PC-3 (cell line): ENCODE results near the gene C21orf91. TPM values are rescaled to one million over a fixed set of nuclear protein-coding genes. Genes with fewer than 3 reads are reported as not detected.

Experiments
- ATAC-seq: fragments of 200-7000 bp; cut with Tn5 transposase; 2 replicates; pipeline ENCODE4 v1.9.1; 2020; ENCODE audit warnings: mild to moderate bottlenecking, moderate library complexity
- BruUV-seq: library from RNA; stranded (reverse); fragments of 400-500 nt; replicated peaks from 2 replicates; lab custom pipeline; 2021; lab: Mats Ljungman, UMichigan
- CTCF ChIA-PET: fragments of 300-600 bp; sonication (Branson Sonifier 250); formaldehyde crosslinking; loops from one replicate; lab custom pipeline; 2022; ENCODE audit warnings: antibody characterized with exemption; lab: Charles Lee
- POLR2A ChIA-PET: fragments of 300-600 bp; sonication (Branson Sonifier 250); formaldehyde crosslinking; loops from one replicate; lab custom pipeline; 2022; ENCODE audit warnings: antibody characterized with exemption; ENCODE audit not compliant: unreplicated experiment; lab: Charles Lee
- DNase-seq: peaks from one replicate; pipeline ENCODE4 v3.0.0-alpha.2; 2015
- H2AFZ ChIP-seq: fragments of 300-600 bp; sonication (generic); 2 replicates; pipeline ENCODE4 v1.6.0; 2016; ENCODE audit warnings: antibody characterized with exemption, low read length
- H3F3A ChIP-seq: fragments of 300-600 bp; sonication (generic); one replicate; pipeline ENCODE4 v1.6.0; 2017; ENCODE audit warnings: antibody characterized with exemption, low read length, control low read depth, mild to moderate bottlenecking; ENCODE audit not compliant: unreplicated experiment
- H3K27ac ChIP-seq: fragments of 300-600 bp; sonication (generic); 2 replicates; pipeline ENCODE4 v1.5.1; 2016; ENCODE audit warnings: mild to moderate bottlenecking, low read length
- H3K27me3 ChIP-seq: fragments of 300-600 bp; sonication (generic); 2 replicates; pipeline ENCODE4 v1.6.1; 2016; ENCODE audit warnings: low read length, mixed read lengths
- H3K36me3 ChIP-seq: fragments of 300-600 bp; sonication (generic); 2 replicates; pipeline ENCODE4 v1.6.1; 2016; ENCODE audit warnings: low read depth, mixed run types, low read length, mixed read lengths
- H3K4me1 ChIP-seq: fragments of 300-600 bp; sonication (generic); 2 replicates; pipeline ENCODE4 v1.5.1; 2016; ENCODE audit warnings: low read length; ENCODE audit not compliant: insufficient read depth
- H3K4me2 ChIP-seq: fragments of 300-600 bp; sonication (generic); 2 replicates; pipeline ENCODE4 v1.6.0; 2016; ENCODE audit warnings: low read length
- H3K4me3 ChIP-seq: fragments of 300-600 bp; sonication (generic); 2 replicates; pipeline ENCODE4 v1.5.1; 2016; ENCODE audit warnings: mild to moderate bottlenecking, low read length, mixed read lengths
- H3K79me2 ChIP-seq: fragments of 300-600 bp; sonication (generic); 2 replicates; pipeline ENCODE4 v1.6.1; 2017; ENCODE audit warnings: low read length, mixed read lengths
- H3K9ac ChIP-seq: fragments of 300-600 bp; sonication (generic); 2 replicates; pipeline ENCODE4 v1.6.0; 2016; ENCODE audit warnings: mild to moderate bottlenecking, low read length
- H3K9me2 ChIP-seq: fragments of 300-600 bp; sonication (generic); replicated peaks from 2 replicates; pipeline ENCODE4 v1.6.1; 2016; ENCODE audit warnings: mixed run types, low read length, mixed read lengths
- H3K9me3 ChIP-seq: fragments of 300-600 bp; sonication (generic); 2 replicates; pipeline ENCODE4 v1.6.1; 2016; ENCODE audit warnings: low read length, mixed read lengths
- H4K20me1 ChIP-seq: fragments of 300-600 bp; sonication (generic); 2 replicates; pipeline ENCODE4 v1.6.1; 2016; ENCODE audit warnings: low read length, mixed read lengths
- EZH2 ChIP-seq: fragments of 300-600 bp; sonication (generic); IDR thresholded peaks from one replicate; pipeline ENCODE4 v1.6.1; 2017; ENCODE audit warnings: antibody characterized with exemption, mild to moderate bottlenecking, low read length; ENCODE audit not compliant: unreplicated experiment
- EZH2phosphoT487 ChIP-seq: fragments of 300-600 bp; sonication (generic); IDR thresholded peaks from 2 replicates; pipeline ENCODE4 v1.6.1; 2018; ENCODE audit warnings: mild to moderate bottlenecking, antibody characterized with exemption, low read length, borderline replicate concordance
- intact Hi-C: fragments of 100-400 bp; cut with micrococcal nuclease; formaldehyde crosslinking; loops from 2 replicates; pipeline ENCODE4 v1.9.0; 2023
- total RNA-seq: library from RNA; depleted of rRNA; stranded (reverse); fragments of >200 nt; gene quantifications from 2 replicates; pipeline ENCODE4 v1.2.3, GENCODE V29; 2014
- TF ChIP-seq, protein P1 (sequence below): fragments of 300-600 bp; sonication (generic); conservative IDR thresholded peaks from 2 replicates; pipeline ENCODE4 v1.5.1; 2017; ENCODE audit warnings: antibody characterized with exemption, low read depth, mild to moderate bottlenecking, low read length

C21orf91 gene
- total RNA-seq, 1 experiment from 2014 or later = 7.7 TPM

DNA sequence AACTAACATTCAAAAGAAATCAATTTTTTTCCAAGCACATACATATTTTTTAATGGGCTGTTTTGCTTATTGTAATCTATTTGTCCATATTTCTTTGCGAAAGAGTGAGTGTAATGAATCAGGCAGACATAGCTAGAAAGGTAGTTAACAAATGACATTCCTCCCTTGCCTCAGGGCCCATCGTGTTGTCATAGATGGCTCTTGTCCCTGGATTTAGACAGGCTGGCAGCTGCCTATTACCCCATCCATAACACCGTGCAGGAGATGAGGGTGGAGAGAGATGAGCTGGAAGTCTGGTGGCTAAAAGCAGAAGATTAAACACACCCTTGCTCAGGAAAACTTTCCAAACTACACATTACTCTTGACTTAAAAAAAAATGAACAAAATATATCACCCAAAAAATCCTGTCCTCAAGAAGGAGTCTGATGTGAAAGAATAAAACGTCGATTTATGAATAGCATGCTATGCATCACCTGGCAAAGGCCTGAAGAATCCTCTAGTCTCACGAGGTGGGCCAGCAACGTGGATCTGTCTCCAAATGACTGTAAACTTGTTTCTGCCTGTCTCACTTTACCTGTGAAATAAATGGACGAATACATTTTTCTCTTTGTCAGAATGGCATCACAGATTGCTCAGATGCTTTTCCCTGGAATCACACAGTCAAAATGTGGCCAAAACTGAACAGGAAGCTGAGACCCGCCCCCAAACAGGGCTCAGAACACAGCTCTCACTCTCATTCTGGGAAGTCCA lies 55.7 kb downstream of the C21orf91 start:
- Histone ChIP-seq H3F3A (no peaks in the 10 kb centered on the region), H3K9ac (no peak overlapping the region), H3K4me1 (peaks cover 25% of the 10 kb centered on the region), H3K9me3 (no peaks in the 10 kb centered on the region), H3K79me2 (no peaks in the 10 kb centered on the region), H3K36me3 (no peaks in the 10 kb centered on the region), H3K27me3 (no peaks in the 10 kb centered on the region), H3K27ac (no peak overlapping the region), H3K9me2 (no peaks in the 10 kb centered on the region), H3K4me3 (no peak overlapping the region), H2AFZ (no peak overlapping the region), H3K4me2 (no peak overlapping the region), H4K20me1 (no peaks in the 10 kb centered on the region)
- intact Hi-C loops = no loop called here
- TF ChIP-seq, protein P1, sequence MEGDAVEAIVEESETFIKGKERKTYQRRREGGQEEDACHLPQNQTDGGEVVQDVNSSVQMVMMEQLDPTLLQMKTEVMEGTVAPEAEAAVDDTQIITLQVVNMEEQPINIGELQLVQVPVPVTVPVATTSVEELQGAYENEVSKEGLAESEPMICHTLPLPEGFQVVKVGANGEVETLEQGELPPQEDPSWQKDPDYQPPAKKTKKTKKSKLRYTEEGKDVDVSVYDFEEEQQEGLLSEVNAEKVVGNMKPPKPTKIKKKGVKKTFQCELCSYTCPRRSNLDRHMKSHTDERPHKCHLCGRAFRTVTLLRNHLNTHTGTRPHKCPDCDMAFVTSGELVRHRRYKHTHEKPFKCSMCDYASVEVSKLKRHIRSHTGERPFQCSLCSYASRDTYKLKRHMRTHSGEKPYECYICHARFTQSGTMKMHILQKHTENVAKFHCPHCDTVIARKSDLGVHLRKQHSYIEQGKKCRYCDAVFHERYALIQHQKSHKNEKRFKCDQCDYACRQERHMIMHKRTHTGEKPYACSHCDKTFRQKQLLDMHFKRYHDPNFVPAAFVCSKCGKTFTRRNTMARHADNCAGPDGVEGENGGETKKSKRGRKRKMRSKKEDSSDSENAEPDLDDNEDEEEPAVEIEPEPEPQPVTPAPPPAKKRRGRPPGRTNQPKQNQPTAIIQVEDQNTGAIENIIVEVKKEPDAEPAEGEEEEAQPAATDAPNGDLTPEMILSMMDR = no peak
- TF ChIP-seq EZH2 (no peak), EZH2phosphoT487 (no peak)
- ChIA-PET CTCF (no interaction called here), POLR2A (no interaction called here)
- BruUV-seq = no TSS peak
- DNase-seq = no peak
- no peak for ATAC-seq

GRCh38 chr21:17759511-17760178 lies 59.5 kb downstream of the C21orf91 start:
- Histone ChIP-seq H3K9ac (no peak overlapping the region), H3K9me3 (no peaks in the 10 kb centered on the region), H3K36me3 (no peaks in the 10 kb centered on the region), H3K27ac (peak overlapping the region; percentile 60), H2AFZ (no peak overlapping the region), H4K20me1 (no peaks in the 10 kb centered on the region), H3K4me2 (peak overlapping the region; percentile 47), H3K79me2 (no peaks in the 10 kb centered on the region), H3K4me1 (peaks cover 24% of the 10 kb centered on the region), H3K4me3 (peak overlapping the region; percentile 3; the same call in 1 of the 2 replicates), H3K9me2 (no peaks in the 10 kb centered on the region), H3F3A (no peaks in the 10 kb centered on the region), H3K27me3 (no peaks in the 10 kb centered on the region)
- TF ChIP-seq, protein P1 = no peak
- no peak for TF ChIP-seq EZH2phosphoT487
- TF ChIP-seq EZH2 = no peak
- BruUV-seq = no TSS peak
- intact Hi-C loops = no loop called here
- ChIA-PET CTCF (no interaction called here), POLR2A (no interaction called here)
- DNase-seq (peak; percentile 59), ATAC-seq (peak; percentile 92)

GRCh38 chr21:17758683-17759082 lies 60.5 kb downstream of the C21orf91 start:
- Histone ChIP-seq H3K27ac (peak overlapping the region; percentile 60), H3K36me3 (no peaks in the 10 kb centered on the region), H3K4me2 (peak overlapping the region; percentile 47), H3K4me3 (no peak overlapping the region), H3K4me1 (peaks cover 24% of the 10 kb centered on the region), H3K9ac (no peak overlapping the region), H3K27me3 (no peaks in the 10 kb centered on the region), H2AFZ (no peak overlapping the region), H4K20me1 (no peaks in the 10 kb centered on the region), H3K9me2 (no peaks in the 10 kb centered on the region), H3K79me2 (no peaks in the 10 kb centered on the region), H3K9me3 (no peaks in the 10 kb centered on the region), H3F3A (no peaks in the 10 kb centered on the region)
- intact Hi-C loops = no loop called here
- no TSS peak for BruUV-seq
- ChIA-PET CTCF (no interaction called here), POLR2A (no interaction called here)
- DNase-seq (no peak), ATAC-seq (no peak)
- TF ChIP-seq EZH2 (no peak), EZH2phosphoT487 (no peak)
- TF ChIP-seq, protein P1 = no peak
